HT1080 (cell line): ENCODE measurements around the gene DTL. TPM values are rescaled to one million over a fixed set of nuclear protein-coding genes. Genes with fewer than 3 reads are reported as not detected.
"Not testable (repeated sequence)": the region's sequence is repeated elsewhere in the genome, so short reads cannot be mapped to it uniquely, and the experiment has no call there.

Source experiments
- DNase-seq: peaks from one replicate; pipeline ENCODE4 v3.0.0-alpha.2; 2015; ENCODE audit warnings: low read depth
- polyA plus RNA-seq, 2 experiments: library from polyadenylated mRNA; depleted of rRNA; stranded (reverse); fragments of >200 nt; gene quantifications; 2 replicates each; pipeline ENCODE4 v1.2.3, GENCODE V29; 2015
- total RNA-seq: library from RNA; depleted of rRNA; stranded (reverse); fragments of >200 nt; shearing (Covaris generic); gene quantifications from 2 replicates; pipeline ENCODE4 v1.2.3, GENCODE V29; 2014; rRNA removed

Gene DTL, protein sequence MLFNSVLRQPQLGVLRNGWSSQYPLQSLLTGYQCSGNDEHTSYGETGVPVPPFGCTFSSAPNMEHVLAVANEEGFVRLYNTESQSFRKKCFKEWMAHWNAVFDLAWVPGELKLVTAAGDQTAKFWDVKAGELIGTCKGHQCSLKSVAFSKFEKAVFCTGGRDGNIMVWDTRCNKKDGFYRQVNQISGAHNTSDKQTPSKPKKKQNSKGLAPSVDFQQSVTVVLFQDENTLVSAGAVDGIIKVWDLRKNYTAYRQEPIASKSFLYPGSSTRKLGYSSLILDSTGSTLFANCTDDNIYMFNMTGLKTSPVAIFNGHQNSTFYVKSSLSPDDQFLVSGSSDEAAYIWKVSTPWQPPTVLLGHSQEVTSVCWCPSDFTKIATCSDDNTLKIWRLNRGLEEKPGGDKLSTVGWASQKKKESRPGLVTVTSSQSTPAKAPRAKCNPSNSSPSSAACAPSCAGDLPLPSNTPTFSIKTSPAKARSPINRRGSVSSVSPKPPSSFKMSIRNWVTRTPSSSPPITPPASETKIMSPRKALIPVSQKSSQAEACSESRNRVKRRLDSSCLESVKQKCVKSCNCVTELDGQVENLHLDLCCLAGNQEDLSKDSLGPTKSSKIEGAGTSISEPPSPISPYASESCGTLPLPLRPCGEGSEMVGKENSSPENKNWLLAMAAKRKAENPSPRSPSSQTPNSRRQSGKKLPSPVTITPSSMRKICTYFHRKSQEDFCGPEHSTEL
- 55.8 and 66.3 TPM in 2 replicates for total RNA-seq
- 20.3 and 30.9 TPM in 2 replicates for polyA plus RNA-seq (2015; cell fraction: cytosol; rRNA removed)
- polyA plus RNA-seq (2015; cell fraction: nucleus; rRNA removed): 55.0 and 60.0 TPM in 2 replicates

DNA sequence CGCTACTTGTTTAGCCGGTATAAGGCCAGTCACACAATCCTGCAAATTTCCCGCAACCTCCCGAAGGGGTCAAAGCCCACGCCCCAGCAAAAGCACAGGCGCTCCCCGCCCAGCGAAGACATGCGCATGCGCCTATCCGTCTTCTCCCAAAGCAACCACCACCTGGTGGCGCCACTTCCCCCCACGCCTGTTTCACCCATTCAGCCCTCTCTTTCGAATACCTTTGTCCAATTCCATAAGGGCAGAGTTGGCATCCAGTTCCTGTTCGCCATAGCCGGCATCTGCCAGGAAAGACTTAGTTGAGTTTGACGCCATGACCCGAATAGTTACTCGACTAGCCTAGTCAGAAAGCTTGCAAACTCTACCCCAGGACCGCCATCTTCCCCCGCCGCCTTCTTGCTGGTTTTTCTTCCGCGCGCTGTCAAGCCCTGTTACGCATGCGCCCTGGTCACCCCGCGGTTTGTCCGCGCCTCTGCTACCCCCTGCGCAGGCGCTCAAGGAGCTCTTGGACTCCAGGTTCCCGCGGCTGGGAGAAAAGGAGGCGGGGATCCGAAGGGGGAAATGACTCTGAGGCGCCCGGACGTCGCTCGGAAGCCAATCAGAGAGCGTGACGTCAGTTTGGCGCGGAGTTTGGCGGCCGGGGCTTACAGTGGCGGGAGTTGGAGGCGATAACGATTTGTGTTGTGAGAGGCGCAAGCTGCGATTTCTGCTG is at the start of gene DTL, which contains the start of gene INTS7:
Gene DTL (plus strand): TSS at position 626 of the 712 bp plus-strand sequence. CDS start 143 bp downstream, outside the sequence.
Gene INTS7 (minus strand): TSS at position 435 of the 712 bp plus-strand sequence. CDS start 120 bp downstream, at position 315.
- DNase-seq: peak; percentile 98

DNA sequence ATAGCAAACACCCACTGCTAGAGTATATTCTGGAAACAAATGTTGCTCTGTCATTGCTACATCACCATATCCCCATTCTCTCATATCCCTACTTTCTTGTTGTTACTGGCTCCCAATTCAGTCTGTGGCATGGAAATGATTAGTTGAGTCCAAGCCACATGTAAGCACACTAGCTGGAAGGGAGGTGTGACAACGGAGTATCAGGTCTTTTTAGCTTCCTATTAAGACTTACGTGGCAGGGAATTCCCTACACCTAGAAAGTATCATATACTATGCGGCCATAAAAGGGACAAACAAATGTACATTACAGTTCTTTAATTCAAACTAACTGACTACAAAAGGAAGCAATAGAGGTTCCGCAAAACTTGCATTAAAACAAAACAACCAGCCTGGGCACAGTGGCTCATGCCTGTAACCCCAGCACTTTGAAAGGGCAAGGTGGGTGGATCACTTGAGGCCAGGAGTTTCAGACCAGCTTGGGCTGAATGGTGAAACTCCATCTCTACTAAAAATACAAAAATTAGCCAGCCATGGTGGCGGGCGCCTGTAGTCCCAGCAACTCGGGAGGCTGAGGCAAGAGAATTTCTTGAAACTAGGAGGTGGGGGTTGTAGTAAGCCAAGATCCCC is 48.8 kb upstream of the DTL start:
- no peak for DNase-seq

DNA sequence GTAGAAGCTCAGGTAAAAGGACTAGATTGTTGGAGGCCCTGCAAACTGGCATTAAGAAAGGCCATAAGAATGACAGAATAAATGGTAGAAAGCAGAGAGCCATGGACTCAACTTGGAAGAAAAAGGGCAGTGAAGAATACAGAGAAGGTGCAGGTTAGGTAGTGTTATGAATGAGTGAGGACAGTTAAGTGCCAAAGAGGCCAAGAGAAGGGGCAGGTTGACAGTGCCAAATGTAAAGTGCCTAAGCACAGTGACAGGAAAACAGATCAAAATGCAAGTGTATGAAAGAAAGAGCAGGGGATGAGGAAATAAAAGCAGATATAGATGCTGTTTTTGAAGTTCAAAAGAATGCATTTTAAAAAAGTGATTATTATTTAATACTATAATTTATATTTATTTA is 43.9 kb upstream of the DTL start:
- no peak for DNase-seq

DNA sequence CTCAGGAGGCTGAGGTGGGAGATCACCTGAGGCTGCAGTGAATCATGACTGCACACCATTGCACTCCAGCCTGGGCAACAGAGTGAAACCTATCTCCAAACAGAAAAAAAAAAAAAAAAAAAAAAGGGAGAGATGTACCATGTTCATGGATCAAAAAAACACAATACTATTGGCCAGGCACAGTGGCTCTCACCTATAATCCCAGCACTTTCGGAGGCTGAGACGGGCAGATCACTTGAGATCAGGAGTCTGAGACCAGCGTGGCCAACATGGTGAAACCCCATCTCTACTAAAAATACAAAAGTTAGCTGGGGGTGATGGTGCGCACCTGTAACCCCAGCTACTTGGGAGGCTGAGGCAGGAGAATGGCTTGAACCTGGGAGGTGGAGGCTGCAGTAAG is 38.1 kb upstream of the DTL start:
- DNase-seq: not testable (repeated sequence)

DNA sequence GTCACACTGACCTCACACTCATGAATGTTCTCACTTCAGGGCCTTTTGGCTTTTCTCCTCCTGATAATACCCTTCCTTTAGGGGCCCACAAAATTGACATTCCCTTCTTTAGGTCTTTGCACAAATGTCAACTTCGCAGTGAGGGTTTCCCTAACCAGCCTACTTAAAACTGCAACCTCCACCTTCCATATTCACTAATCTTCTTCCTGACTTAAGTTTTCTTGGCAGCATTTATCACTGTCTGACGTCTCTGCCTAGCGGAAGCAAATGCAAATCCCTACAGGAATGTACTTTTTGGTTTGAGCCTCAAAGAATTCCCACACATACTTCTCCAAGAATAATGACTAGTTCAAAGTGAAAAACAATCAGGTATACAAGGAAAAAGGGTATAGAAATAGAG is 33.0 kb upstream of the DTL start:
- no peak for DNase-seq

DNA sequence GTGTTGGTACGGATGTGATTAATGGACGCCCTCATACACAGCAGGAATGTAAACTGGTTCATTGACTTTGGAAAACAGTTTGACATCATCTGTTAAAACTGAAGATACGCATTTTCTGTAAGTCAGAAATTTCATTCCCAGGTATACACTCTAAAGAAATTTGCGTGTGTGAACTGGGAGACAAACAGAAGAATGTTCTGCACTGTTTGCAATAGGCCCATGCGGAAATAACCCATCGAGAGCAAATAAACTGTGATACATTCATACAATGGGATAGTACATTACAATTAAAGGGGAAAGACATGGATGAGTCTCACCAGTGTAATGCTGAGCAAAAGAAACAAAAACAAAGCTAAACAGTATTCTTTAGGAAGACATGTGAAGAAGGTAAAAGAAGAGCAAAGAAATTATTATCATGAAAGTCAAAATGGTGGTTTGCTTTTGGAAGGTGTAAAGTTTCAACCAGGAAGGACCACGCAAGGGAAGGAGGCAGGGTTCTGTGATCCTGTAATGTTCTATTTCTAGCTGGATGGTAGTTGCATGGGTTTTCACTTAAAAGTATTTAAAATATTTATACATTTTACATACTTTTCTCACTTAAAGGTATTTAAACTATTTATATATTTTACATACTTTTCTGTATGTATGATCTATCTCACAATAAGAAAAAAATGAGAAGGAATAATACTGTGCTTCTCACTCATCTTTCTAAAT is 30.5 kb upstream of the DTL start:
- DNase-seq: no peak

DNA sequence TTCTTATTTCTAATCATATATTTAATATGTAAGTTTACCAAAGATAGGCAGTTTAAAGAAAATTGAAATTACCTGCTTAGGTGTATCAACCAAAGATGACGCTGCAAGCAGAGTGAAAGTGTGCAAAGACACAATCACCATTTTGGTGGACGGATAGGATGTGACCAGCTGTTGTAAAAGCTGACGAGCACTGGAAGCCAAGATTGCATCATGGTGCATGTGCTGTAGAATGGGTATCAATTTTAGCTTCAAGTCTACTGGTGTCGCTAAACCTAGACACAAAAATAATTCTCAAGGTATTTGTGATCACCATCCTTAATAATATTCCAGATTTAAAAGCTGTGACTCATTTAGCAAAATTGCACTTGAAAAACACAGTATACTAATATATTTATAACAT is 28.4 kb upstream of the DTL start:
- DNase-seq: no peak

DNA sequence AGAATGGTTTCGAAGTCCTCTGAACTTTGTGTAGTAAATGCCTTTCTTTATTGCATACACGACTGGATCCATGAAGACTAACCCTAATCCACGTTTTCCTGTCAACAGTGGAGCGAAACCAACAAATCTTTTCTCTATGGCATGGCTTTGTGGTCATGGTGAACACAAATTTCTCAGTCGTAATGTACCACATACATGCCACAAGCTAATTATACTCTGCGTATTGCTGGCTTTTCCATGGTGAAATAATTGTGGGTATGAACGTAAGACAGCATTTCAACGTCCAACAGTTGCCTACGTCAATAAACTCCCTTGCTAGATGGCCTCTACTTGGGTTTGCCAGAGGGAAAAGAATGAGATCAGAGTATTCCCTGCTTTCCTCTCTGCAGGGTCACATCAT is 27.7 kb upstream of the DTL start:
- DNase-seq: no peak

DNA sequence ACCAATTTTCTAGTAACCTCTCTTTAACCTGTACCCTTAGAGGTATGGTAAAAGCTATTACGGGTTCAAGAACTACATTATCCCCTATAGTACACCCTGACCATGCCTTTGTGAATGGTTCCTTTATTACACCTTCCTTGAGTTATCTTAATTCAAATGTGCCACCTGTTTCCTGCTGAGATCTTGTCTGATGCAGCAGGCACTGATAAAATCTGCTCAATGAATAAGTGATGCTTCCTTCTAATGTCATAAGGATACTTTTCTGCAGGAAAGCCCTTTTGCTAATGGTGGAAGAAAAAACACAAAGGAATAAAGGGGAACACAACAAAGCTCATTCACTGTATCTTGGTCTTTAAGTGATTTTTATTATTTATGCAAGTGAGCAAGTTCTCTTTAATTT is 26.0 kb upstream of the DTL start:
- DNase-seq: no peak

DNA sequence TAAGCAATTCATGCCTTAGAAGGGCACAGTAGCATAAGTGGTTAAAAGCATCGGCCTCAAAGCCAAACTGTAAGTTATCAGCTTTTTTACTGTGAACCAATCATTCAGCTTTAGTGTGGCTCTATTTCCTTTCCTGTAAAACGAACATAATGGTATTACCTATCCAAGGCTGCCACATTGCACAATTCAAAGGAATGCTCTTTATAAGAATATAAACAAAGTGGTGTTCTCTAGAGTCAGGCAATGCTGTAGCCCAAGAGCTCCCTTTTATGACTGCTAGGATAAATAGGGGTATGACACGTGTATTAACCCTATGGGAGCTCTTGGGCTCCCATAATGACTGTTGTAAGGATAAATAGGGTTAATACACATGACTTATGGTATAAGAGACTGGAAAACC is 25.5 kb upstream of the DTL start:
- no peak for DNase-seq

DNA sequence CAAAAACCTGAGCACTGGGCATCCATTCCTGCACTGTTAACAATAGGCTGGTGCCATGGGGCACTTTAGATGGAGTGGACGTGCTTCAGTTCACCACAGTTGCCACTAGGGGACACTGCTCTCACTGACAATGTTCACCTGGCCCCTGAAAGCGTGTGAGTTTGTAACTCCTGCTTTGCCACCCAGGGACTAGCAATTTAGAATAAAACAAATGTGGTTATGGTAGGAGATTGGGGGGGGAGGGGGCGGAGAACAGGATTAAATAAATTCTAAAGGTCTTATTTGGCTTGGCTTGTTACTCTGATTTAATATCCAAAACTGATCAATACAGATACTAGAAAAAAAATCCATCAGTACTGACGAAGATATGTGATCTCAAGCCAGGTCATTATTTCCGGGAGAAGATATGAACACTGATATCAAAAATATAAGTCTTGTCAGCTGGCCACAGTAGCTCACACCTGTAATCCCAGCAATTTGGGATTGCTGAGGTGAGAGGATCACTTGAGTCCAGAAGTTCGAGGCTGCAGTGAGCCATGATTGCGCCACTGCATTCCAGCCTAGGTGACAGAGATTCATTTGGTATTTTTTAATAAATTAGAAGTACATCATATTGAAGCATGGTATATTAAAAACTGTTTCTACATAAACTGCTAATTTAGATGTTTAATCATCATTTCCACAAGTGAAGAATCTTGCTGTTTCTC is 23.4 kb upstream of the DTL start:
- peak; percentile 68 for DNase-seq

DNA sequence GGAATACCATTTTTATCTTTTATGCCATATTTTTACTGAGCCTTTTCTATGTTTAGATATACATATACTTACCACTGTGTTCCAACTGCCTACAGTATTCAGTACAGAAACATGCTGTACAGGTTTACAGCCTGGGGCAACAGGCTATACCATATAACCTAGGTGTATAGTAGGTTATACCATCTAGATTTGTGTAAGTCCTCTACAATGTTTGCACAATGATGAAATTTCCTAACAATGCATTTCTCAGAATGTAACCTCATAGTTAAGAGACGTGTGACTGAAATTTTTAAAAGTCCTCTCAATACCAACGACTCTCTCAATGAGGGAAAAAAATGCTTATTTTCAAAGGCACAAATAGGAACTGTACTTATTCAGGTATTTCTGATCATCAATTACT is 21.9 kb upstream of the DTL start:
- DNase-seq: no peak

DNA sequence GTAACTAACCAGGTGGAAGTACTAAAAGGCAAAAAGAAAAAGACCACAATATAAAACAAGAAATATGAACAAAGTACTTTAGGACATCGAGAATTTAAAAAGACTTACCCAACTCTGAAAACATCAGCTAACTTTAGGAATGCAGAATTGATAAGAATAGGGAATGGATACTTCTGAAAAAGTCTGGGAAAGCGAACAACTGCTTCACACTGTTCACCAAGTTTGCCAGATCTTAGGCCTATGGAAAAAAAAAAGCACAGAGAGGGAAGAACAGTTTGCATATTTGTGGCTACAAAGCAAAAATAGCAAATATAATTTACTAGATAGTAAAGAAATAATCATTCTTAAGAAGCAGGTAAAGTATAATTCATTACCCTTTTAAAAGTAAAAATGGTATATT is 14.6 kb upstream of the DTL start:
- no peak for DNase-seq

DNA sequence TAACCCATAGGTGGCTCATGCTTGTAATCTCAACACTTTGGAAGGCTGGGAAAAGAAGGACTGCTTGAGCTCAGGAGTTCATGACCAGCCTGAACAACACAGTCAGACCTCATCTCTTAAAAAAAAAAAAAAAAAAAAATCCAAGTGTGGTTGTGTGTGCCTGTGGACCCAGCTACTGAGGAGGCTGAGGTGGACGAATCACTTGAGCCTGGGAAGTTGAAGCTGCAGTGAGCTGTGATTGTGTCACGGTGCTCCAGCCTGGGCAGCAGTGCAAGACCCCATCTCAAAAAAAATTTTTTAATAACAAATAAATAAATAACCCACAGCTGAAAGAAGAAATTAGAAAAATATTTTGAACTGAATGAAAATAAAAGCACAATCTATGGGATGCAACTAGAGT is 14.0 kb upstream of the DTL start:
- DNase-seq: peak; percentile 23

DNA sequence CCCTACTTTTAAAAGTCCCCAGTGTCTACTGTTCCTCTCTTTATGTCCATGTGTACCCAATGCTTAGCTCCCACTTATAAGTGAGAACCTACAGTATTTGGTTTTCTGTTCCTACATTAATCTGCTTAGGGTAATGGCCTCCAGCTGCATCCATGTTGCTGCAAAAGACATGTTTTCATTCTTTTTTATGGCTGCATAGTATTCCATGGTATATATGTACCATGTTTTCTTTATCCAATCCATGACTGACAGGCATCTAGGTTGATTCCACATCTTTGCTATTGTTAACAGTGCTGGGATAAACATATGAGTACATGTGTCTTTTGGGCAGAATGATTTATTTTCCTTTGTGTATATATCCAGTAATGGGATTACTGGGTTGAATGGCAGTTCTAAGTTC is 12.6 kb upstream of the DTL start:
- DNase-seq: not testable (repeated sequence)

DNA sequence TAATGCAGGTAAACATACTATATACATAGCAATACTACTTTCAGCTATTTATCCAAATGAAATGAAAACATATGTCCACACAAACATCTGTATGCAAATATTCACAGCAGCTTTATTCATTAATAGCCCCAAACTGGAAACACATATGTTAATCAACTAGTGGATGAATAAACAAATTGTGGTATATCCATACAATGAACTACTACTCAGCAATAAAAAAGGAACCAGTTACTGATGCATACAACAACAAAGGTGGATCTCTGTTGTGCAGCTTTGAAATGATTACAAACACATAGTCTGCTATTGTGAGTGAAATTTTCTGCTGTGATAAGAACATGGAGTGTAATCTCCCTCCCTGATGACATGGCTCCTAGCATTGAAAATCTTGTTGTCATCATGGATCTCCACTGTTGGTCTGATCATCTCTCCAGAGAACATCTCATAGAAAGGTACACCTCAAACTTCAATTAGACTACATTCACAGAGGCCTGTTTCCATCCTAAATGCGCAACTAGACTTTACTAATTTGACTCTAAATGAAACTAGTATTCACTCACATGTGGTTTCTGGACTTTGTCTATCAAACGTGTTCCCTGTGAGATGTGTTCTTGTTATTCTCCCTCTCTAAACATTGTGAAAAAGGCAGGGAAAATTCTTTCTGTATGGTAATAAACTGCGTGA is 10.9 kb upstream of the DTL start:
- no peak for DNase-seq

DNA sequence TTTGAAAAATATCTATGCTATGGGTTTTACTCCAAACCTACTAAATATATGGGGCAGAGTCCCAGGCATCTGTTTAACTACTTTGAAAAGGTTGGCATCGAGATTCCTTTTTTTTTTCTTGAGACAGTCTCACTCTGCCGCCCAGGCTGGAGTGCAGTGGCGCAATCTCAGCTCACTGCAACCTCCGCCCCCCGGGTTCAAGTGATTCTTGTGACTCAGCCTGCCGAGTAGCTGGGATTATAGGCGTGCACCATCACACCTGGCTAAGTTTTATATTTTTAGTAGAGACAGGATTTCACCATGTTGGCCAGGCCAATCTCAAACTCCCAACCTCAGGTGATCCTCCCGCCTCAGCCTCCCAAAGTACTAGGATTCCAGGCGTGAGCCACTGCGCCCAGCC is 7.8 kb upstream of the DTL start:
- DNase-seq: peak; percentile 19

DNA sequence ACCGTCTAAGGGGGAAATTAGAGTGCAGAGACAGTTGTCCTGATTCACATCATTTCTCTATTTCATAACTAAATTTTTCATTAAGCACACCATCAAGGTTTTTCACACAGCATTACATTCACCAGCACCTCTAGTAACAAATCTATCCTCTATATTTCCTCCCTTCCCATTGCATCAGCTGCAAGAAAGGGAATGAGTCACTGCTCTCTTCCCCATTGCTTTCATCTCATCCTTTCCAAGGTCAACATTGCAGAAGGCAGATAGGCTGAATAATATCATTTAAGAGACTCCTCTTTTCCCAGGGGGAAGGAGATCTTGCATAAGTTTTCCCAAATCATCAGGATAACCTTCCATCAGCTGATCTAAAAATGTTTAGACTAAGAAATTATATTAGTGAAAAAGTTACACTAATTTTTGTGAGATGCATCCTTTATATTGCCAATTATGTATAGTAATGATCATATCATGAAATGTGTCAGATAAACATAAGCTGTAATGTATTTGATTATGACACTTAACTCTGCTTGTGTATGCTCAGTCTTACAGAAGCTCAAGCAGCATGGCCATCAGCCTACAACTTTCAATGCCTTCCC is 4.5 kb upstream of the DTL start:
- DNase-seq: peak; percentile 86

DNA sequence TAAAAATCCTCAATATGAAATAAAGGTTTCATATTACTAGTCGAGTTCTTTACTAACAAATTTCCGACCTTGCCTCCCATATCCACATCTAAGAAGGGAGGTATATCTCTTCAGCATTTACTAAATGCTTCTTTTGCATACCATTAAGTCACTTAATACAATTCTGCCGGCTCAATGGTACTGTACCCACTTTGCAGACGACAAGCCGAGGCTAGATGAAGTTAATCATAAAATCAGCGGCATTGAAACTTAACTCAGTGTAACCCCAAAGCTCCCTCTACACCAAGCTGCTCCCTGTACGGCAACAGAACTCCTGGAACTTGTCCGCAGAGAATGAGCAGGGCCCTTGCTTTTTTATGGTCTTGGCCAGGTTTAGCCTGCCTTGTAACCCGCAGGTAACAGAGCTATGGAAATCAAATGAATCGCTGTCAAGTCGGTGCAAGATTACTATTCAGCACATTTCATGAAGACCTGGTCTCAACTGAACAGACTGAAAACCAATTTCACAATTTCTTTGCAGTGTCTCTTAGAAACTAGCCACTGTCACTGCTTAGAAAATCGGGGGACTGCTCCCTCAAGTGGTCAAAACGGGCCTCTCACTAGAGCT is 929 bp upstream of the DTL start:
- no peak for DNase-seq
